ENCODE data around the gene CCDC85B.

DNA sequence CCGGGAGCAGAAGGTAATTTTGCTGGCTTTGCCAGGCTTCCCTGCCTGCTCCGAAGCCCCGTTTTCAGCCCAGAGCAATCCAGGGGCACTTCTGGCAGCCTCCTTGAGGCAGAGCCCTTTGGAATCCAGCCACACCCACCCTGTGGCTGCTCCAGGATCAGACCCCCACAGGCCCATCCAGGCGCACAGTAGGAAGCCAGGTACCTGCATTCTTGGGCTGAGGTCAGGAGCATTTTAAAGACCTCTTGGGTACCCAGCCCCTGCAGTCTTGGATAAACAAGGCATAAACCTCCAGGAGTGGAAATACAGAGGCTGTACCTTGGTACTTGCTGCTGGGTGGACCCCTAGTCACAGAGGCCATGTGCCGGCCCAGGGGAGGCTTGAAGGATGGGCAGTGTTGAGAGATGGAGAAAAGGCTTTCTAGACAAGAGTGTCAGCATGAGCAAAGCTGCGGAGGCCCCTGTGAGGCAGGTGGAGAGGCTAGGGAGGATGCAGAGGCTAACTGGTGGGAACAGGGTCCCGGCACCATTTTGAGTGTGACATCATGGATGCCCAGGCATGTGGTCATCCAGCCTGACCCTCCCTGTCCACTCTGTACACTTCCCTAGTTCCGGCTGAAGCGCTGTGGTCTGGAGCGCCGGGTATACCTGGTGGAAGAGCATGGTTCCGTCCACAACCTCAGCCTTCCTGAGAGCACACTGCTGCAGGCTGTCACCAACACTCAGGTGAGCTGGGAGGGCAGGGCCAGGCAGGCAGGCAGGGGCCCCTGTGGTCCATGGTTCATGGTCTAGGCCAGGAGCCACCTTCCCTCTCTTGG lies 26.4 kb upstream of the CCDC85B start:
- TF ChIP-seq JUND (IDR thresholded peaks at IDR 0.05): no peak
- TF ChIP-seq, protein P1, sequence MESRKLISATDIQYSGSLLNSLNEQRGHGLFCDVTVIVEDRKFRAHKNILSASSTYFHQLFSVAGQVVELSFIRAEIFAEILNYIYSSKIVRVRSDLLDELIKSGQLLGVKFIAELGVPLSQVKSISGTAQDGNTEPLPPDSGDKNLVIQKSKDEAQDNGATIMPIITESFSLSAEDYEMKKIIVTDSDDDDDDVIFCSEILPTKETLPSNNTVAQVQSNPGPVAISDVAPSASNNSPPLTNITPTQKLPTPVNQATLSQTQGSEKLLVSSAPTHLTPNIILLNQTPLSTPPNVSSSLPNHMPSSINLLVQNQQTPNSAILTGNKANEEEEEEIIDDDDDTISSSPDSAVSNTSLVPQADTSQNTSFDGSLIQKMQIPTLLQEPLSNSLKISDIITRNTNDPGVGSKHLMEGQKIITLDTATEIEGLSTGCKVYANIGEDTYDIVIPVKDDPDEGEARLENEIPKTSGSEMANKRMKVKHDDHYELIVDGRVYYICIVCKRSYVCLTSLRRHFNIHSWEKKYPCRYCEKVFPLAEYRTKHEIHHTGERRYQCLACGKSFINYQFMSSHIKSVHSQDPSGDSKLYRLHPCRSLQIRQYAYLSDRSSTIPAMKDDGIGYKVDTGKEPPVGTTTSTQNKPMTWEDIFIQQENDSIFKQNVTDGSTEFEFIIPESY (IDR thresholded peaks at IDR 0.05; ENCODE audit: borderline replicate concordance, low read depth): no peak

Measured in SK-N-SH (cell line).